ENCODE data around the gene CFC1.
"Not testable (repeated sequence)": the region's sequence is repeated elsewhere in the genome, so short reads cannot be mapped to it uniquely, and the experiment has no call there.

CFC1 gene

GRCh38 chr2:130599393-130599792, at the start of gene CFC1:
Gene CFC1 (minus strand): TSS chr2:130599575. CDS start chr2:130599287, 288 bp downstream.
- DNase-seq = not testable (repeated sequence)

- DNase-seq = not testable (repeated sequence)
Observed at GRCh38 chr2:130641688-130642087, 42.3 kb upstream of the CFC1 start.

GRCh38 chr2:130638973-130639372, 39.6 kb upstream of the CFC1 start:
- not testable (repeated sequence) for DNase-seq

- not testable (repeated sequence) for DNase-seq
Observed at GRCh38 chr2:130628784-130629475, 29.6 kb upstream of the CFC1 start.

- not testable (repeated sequence) for DNase-seq
Observed at GRCh38 chr2:130611140-130611539, 11.8 kb upstream of the CFC1 start, which contains the start of gene POTEJ. Gene POTEJ (plus strand): TSS chr2:130611440. CDS start chr2:130611533, 93 bp downstream.

- DNase-seq = not testable (repeated sequence)
Observed at GRCh38 chr2:130610486-130610885, 11.1 kb upstream of the CFC1 start.

- DNase-seq = not testable (repeated sequence)
Observed at GRCh38 chr2:130609002-130609920, 9.9 kb upstream of the CFC1 start.

- DNase-seq = not testable (repeated sequence)
Observed at GRCh38 chr2:130608276-130609001, 9.1 kb upstream of the CFC1 start.

GRCh38 chr2:130601648-130602302, 2.4 kb upstream of the CFC1 start:
- DNase-seq = not testable (repeated sequence)

- DNase-seq = not testable (repeated sequence)
Observed at GRCh38 chr2:130599926-130600325, 551 bp upstream of the CFC1 start.

- DNase-seq = not testable (repeated sequence)
Observed at GRCh38 chr2:130598463-130598862, 912 bp downstream of the CFC1 start.

GRCh38 chr2:130597994-130598393, 1.4 kb downstream of the CFC1 start:
- not testable (repeated sequence) for DNase-seq

GRCh38 chr2:130596757-130597156, 2.6 kb downstream of the CFC1 start:
- DNase-seq = not testable (repeated sequence)

GRCh38 chr2:130594011-130594410, 5.4 kb downstream of the CFC1 start:
- not testable (repeated sequence) for DNase-seq

- not testable (repeated sequence) for DNase-seq
Observed at GRCh38 chr2:130592791-130593414, 6.5 kb downstream of the CFC1 start.

GRCh38 chr2:130590842-130591359, 8.5 kb downstream of the CFC1 start:
- DNase-seq = not testable (repeated sequence)

- DNase-seq = not testable (repeated sequence)
Observed at GRCh38 chr2:130590170-130590841, 9.1 kb downstream of the CFC1 start.

GRCh38 chr2:130588688-130589458, 10.5 kb downstream of the CFC1 start:
- DNase-seq = not testable (repeated sequence)

- DNase-seq = not testable (repeated sequence)
Observed at GRCh38 chr2:130584726-130585125, 14.6 kb downstream of the CFC1 start.

- DNase-seq = not testable (repeated sequence)
Observed at GRCh38 chr2:130583582-130583981, 15.8 kb downstream of the CFC1 start.

Measured in NCI-H187 treated with DMSO at 0.1 percent for 48 hours (cell line).